GM21515 (cell line): Measurements from ENCODE around the gene HOOK2.

ENCODE experiments used
- ATAC-seq: cut with Tn5 transposase; IDR thresholded peaks from one replicate; pipeline ENCODE4 v1.9.1; 2021; ENCODE audit not compliant: unreplicated experiment

Gene HOOK2

GRCh38 chr19:12793290-12794195 lies 18.2 kb upstream of the HOOK2 start:
- no peak for ATAC-seq

- no peak for ATAC-seq
Measured at GRCh38 chr19:12792853-12793289, 17.5 kb upstream of the HOOK2 start.

- ATAC-seq: no peak
Measured at GRCh38 chr19:12792051-12792852, 16.9 kb upstream of the HOOK2 start.

- peak; percentile 34 for ATAC-seq
Measured at GRCh38 chr19:12791345-12792050, 16.1 kb upstream of the HOOK2 start, which contains the start of gene JUNB. Gene JUNB, plus strand, starts transcription at chr19:12791486. Its CDS starts 286 bp downstream, at chr19:12791772.

GRCh38 chr19:12790628-12791344 lies 15.4 kb upstream of the HOOK2 start:
- no peak for ATAC-seq

GRCh38 chr19:12789904-12790619 lies 14.7 kb upstream of the HOOK2 start:
- ATAC-seq: peak; percentile 41

- ATAC-seq: no peak
Measured at GRCh38 chr19:12789098-12789903, 13.9 kb upstream of the HOOK2 start.

- no peak for ATAC-seq
Measured at GRCh38 chr19:12788682-12789097, 13.3 kb upstream of the HOOK2 start.

- ATAC-seq: no peak
Measured at GRCh38 chr19:12788042-12788681, 12.8 kb upstream of the HOOK2 start.

GRCh38 chr19:12787458-12787857 lies 12.1 kb upstream of the HOOK2 start:
- no peak for ATAC-seq

- ATAC-seq: no peak
Measured at GRCh38 chr19:12786952-12787351, 11.6 kb upstream of the HOOK2 start.

- ATAC-seq: no peak
Measured at GRCh38 chr19:12786141-12786870, 11.0 kb upstream of the HOOK2 start.

- ATAC-seq: no peak
Measured at GRCh38 chr19:12785431-12786031, 10.2 kb upstream of the HOOK2 start.

GRCh38 chr19:12784871-12785430 lies 9.6 kb upstream of the HOOK2 start:
- ATAC-seq: no peak

- ATAC-seq: no peak
Measured at GRCh38 chr19:12784394-12784870, 9.1 kb upstream of the HOOK2 start.

- no peak for ATAC-seq
Measured at GRCh38 chr19:12783849-12784393, 8.6 kb upstream of the HOOK2 start.
